Measurements from ENCODE around the gene COPG1. TPM values are rescaled to one million over a fixed set of nuclear protein-coding genes. Genes with fewer than 3 reads are reported as not detected.
A peak's percentile ranks its signal among the peaks of the same experiment; 100 is the strongest.

Gene COPG1
- total RNA-seq, 1 experiment from 2014 or later, result 225 TPM

- Histone ChIP-seq H3K9me3 (ENCODE audit: control insufficient read depth, insufficient read depth, low read depth, low read length) (no peaks in the 10 kb centered on the region), H3K27ac (ENCODE audit: low read length) (peak overlapping the region; percentile 94), H3K36me3 (ENCODE audit: control insufficient read depth, insufficient read depth, low read length) (no peaks in the 10 kb centered on the region), H3K27me3 (ENCODE audit: control insufficient read depth, insufficient read depth, low read length) (no peaks in the 10 kb centered on the region), H3K4me3 (ENCODE audit: low read depth in 2 of 2, low read length in 2 of 2) (no peak overlapping the region), H3K4me1 (ENCODE audit: control insufficient read depth, insufficient read depth, low read length) (peaks cover 56% of the 10 kb centered on the region)
- POLR2A ChIA-PET, result interaction anchor here (0.6 to 0.7 kb wide), 2 partner anchors 169 to 351 kb away, joined by 4 to 7 read pairs; no protein-coding TSS in a partner anchor
- in situ Hi-C loops (cut with HindIII; ENCODE audit: low pct_unique_long_range_greater_than_20kb, low sequenced_read_pairs), result no loop called here
- TF ChIP-seq POLR2AphosphoS5 (IDR thresholded peaks at IDR 0.05; ENCODE audit: low read depth, low read length) (0 out of 2 replicates have a peak, but pooled peaks have one; percentile 36), REST (IDR thresholded peaks at IDR 0.05; ENCODE audit: insufficient read depth in 1 of 2, low read depth in 2 of 2, low read length in 1 of 2) (no peak)
- CTCF ChIA-PET, result interaction anchor here (0.5 to 1.1 kb wide), 2 partner anchors 15 to 24 kb away, joined by 6 to 7 read pairs; no protein-coding TSS in a partner anchor
- no TSS peak for BruUV-seq (replicated peaks)
- DNase-seq (ENCODE audit: low read depth, low spot score) (peak; percentile 56), ATAC-seq (peak; percentile 74)
- intact Hi-C loops (cut with micrococcal nuclease; ENCODE audit: unreplicated experiment), result no loop called here
Observed at GRCh38 chr3:129230311-129231019, 18.9 kb upstream of the COPG1 start.

- CTCF ChIA-PET, result interaction anchor here (1.1 kb wide), 1 partner anchor 14 kb away, joined by 7 read pairs; no protein-coding TSS in a partner anchor
- in situ Hi-C loops (cut with HindIII; ENCODE audit: low pct_unique_long_range_greater_than_20kb, low sequenced_read_pairs), result no loop called here
Observed at GRCh38 chr3:129231331-129232119, 17.9 kb upstream of the COPG1 start.

More at GRCh38 chr3:129231331-129232119, 17.9 kb upstream of the COPG1 start:
- H3K4me3 ChIP-seq (ENCODE audit: low read depth in 2 of 2, low read length in 2 of 2), result no peak overlapping the region
- peak overlapping the region; percentile 94 for H3K27ac ChIP-seq (ENCODE audit: low read length)
- H3K36me3 ChIP-seq (ENCODE audit: control insufficient read depth, insufficient read depth, low read length), result no peaks in the 10 kb centered on the region
- H3K4me1 ChIP-seq (ENCODE audit: control insufficient read depth, insufficient read depth, low read length), result peaks cover 46% of the 10 kb centered on the region
- no peaks in the 10 kb centered on the region for H3K9me3 ChIP-seq (ENCODE audit: control insufficient read depth, insufficient read depth, low read depth, low read length)
- TF ChIP-seq SIN3A (IDR thresholded peaks at IDR 0.05; ENCODE audit: borderline replicate concordance, insufficient read depth, low read depth, low read length), result no peak
- TF ChIP-seq TCF7L2 (IDR thresholded peaks at IDR 0.05; ENCODE audit: low read depth, low read length), result peak; percentile 54; the same call in 1 of the 2 replicates
- peak; percentile 52 to 59; a peak in 3 of 4 replicates for TF ChIP-seq REST (IDR thresholded peaks at IDR 0.05; ENCODE audit: insufficient read depth in 1 of 2, low read depth in 2 of 2, low read length in 1 of 2)
- POLR2A ChIA-PET, result interaction anchor here (0.6 to 0.7 kb wide), 2 partner anchors 168 to 352 kb away, joined by 4 to 7 read pairs; no protein-coding TSS in a partner anchor
- DNase-seq (ENCODE audit: low read depth, low spot score), result peak; percentile 41
- ATAC-seq, result peak; percentile 65
- no peaks in the 10 kb centered on the region for H3K27me3 ChIP-seq (ENCODE audit: control insufficient read depth, insufficient read depth, low read length)
- intact Hi-C loops (cut with micrococcal nuclease; ENCODE audit: unreplicated experiment), result no loop called here
- BruUV-seq (replicated peaks), result no TSS peak

Data from Panc1 (cell line).